Skeletal muscle tissue (tissue), 4 donors: Measurements from ENCODE around the gene LOXHD1. TPM values are rescaled to one million over a fixed set of nuclear protein-coding genes. Genes with fewer than 3 reads are reported as not detected.

ENCODE experiments used
- H3K27ac ChIP-seq: one replicate; pipeline ENCODE4 v1.7.0; 2013; ENCODE audit warnings: mild to moderate bottlenecking, low read depth, low read length, inconsistent platforms
- H3K27me3 ChIP-seq, 3 donors: one replicate each; pipeline ENCODE4 v1.7.0; 2013; ENCODE audit warnings: low read length in 3 of 3; ENCODE audit not compliant: control insufficient read depth in 3 of 3, insufficient read depth in 3 of 3
- H3K36me3 ChIP-seq, 3 donors: one replicate each; pipeline ENCODE4 v1.7.0; 2013; ENCODE audit warnings: low read length in 3 of 3; ENCODE audit not compliant: control insufficient read depth in 3 of 3, insufficient read depth in 3 of 3
- H3K4me1 ChIP-seq, 3 donors: one replicate each; pipeline ENCODE4 v1.7.0; 2013; ENCODE audit warnings: low read length in 3 of 3, mild to moderate bottlenecking in 3 of 3; ENCODE audit not compliant: control insufficient read depth in 3 of 3, insufficient read depth in 3 of 3
- H3K4me3 ChIP-seq, 3 donors: one replicate each; pipeline ENCODE4 v1.7.0; 2013; ENCODE audit warnings: low read length in 3 of 3
- H3K9ac ChIP-seq, 3 donors: one replicate each; pipeline ENCODE4 v1.7.0; 2013; ENCODE audit warnings: low read length in 3 of 3, mild to moderate bottlenecking in 3 of 3, moderate library complexity in 2 of 3, low read depth in 1 of 3
- H3K9me3 ChIP-seq, 3 donors: one replicate each; pipeline ENCODE4 v1.7.0; 2013; ENCODE audit warnings: low read length in 3 of 3; ENCODE audit not compliant: control insufficient read depth in 3 of 3
- total RNA-seq: library from RNA; depleted of rRNA; stranded (reverse); fragments of >200 nt; gene quantifications from one replicate; pipeline ENCODE4 v1.2.3, GENCODE V29; 2014
- donor health status: Osteomylitis.

LOXHD1 gene
- total RNA-seq, 1 donor from 2014 or later = 1.6 TPM

DNA sequence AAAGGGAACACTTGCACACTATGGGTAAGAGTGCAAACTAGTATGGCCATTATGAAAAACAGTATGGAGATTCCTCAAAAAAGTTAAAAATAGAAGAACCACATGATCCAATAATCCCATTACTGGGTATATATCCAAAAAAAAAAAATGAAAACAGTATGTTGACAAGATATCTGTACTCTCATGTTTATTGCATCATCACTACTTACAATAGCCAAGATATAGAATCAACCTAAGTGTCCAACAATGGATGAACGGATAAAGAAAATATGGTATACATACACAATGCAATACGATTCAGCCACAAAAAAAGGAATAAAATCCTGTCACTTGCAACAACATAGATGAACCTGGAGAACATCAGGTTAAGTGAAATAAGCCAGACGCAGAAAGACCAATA, 73.3 kb downstream of the LOXHD1 start:
- Histone ChIP-seq H3K4me1 (no peaks in the 10 kb centered on the region), H3K4me3 (no peak overlapping the region), H3K27ac (no peak overlapping the region), H3K36me3 (no peaks in the 10 kb centered on the region), H3K9ac (no peak overlapping the region), H3K27me3 (peaks cover 0 to 4% (median 0%) of the 10 kb centered on the region in 3 donors), H3K9me3 (peaks cover 0 to 7% (median 4%) of the 10 kb centered on the region in 3 donors)

DNA sequence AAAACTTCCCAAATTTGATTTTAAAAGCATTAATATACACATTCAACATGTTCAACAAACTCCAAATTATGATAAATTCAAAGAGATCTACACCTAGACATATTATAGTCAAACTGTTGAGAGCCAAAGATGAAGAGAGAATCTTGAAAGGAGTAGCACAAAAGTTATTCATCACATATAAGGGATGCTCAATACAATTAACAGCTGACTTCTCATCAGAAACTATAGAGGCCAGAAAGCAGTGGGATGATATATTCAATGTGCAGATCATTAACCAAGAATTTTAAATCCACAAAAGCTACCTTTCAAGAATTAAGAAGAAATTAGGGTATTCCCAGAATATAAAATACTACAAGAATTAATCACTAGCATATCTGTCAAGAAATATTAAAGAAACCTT, 75.4 kb downstream of the LOXHD1 start:
- H3K36me3 ChIP-seq = no peaks in the 10 kb centered on the region
- peaks cover 0 to 7% (median 4%) of the 10 kb centered on the region in 3 donors for H3K9me3 ChIP-seq
- no peaks in the 10 kb centered on the region for H3K4me1 ChIP-seq
- H3K27me3 ChIP-seq = peaks cover 0 to 4% (median 0%) of the 10 kb centered on the region in 3 donors
- no peak overlapping the region for H3K9ac ChIP-seq
- no peak overlapping the region for H3K4me3 ChIP-seq
- H3K27ac ChIP-seq = no peak overlapping the region

DNA sequence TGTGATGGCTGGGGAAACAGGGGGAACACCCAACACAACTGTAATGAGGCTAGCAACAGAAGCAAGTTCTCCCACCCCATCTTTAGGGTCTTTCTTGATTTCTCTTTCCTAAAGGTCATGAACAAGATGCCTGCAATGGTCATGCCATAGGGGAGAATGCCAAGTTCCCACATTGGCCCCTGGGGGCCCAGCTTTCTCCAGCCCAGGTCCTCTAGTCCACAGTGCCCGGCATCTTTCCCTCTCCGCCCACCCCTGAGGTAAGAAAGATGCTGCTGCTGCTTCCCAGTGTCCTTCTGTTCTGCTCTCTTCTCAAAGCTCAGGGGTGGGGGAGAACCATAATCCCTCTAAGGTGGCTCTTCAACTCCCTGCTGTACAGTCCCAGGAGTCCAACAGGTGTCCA, 78.0 kb downstream of the LOXHD1 start:
- Histone ChIP-seq H3K27me3 (peaks cover 0 to 4% (median 0%) of the 10 kb centered on the region in 3 donors), H3K36me3 (no peaks in the 10 kb centered on the region), H3K27ac (no peak overlapping the region), H3K9ac (no peak overlapping the region), H3K4me3 (no peak overlapping the region), H3K9me3 (peaks cover 0 to 7% (median 4%) of the 10 kb centered on the region in 3 donors), H3K4me1 (no peaks in the 10 kb centered on the region)

DNA sequence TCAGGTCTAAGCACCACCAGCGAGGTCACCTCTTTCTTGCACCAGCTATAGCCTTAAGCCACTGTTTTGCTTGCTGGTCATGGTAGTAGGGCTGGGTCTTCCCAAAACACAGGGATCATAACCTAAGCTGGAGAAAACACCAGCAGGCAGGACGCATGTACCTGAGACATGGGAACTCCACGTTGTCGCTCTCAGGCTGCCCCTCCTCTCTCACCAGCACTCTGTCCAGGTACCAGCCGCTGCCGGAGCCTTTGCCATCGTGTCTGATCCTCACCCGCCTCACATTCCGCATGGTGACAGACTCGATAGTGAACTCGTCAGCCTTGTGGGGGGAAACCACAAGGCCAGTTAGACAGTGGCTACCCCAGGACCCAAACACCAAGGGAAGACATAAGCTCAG, 79.5 kb downstream of the LOXHD1 start:
- Histone ChIP-seq H3K27me3 (peaks cover 0 to 4% (median 0%) of the 10 kb centered on the region in 3 donors), H3K9ac (no peak overlapping the region), H3K36me3 (no peaks in the 10 kb centered on the region), H3K4me3 (no peak overlapping the region), H3K4me1 (no peaks in the 10 kb centered on the region), H3K9me3 (peaks cover 0 to 7% (median 4%) of the 10 kb centered on the region in 3 donors), H3K27ac (no peak overlapping the region)

DNA sequence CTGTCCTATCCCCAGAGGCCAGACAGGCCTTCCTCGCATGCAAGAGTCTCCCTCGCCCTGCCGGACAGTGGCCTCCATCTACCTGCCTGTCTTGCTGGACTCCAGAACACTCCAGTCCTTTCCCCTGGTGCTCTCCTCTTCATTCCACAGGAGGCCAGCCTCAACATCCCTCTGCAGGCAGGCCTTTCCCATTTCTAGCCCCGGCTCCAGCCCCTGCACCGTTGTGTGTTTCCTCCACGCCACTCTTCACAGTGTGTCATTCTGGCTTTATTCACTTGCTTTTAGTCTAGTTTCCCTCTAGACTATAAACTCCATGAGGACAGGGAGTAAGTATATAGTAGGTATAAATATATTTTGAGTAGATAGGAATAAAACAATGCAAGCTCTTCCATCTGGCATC, 81.2 kb downstream of the LOXHD1 start:
- no peaks in the 10 kb centered on the region for H3K9me3 ChIP-seq
- peaks cover 0 to 4% (median 0%) of the 10 kb centered on the region in 3 donors for H3K27me3 ChIP-seq
- H3K9ac ChIP-seq = no peak overlapping the region
- no peaks in the 10 kb centered on the region for H3K36me3 ChIP-seq
- no peaks in the 10 kb centered on the region for H3K4me1 ChIP-seq
- no peak overlapping the region for H3K27ac ChIP-seq
- H3K4me3 ChIP-seq = no peak overlapping the region

DNA sequence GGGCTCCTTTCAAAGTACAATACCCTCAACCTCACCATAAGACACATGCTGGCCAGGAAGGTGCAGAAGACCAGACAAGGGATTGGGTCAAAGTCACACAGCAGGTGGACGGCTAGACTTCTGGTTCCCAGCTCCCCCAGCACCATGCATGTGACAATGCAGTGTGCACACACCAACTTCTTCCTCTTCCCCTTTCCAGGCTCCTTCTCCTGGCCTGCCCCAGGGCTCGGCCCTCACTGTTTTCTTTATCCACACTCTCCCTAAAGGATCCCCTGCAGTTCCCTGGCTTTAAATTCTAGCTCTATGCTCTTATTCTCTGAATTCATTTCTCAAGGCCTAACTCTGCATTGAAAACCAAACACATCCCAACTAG, 82.3 kb downstream of the LOXHD1 start:
- H3K4me3 ChIP-seq = no peak overlapping the region
- H3K4me1 ChIP-seq = no peaks in the 10 kb centered on the region
- no peak overlapping the region for H3K9ac ChIP-seq
- no peaks in the 10 kb centered on the region for H3K9me3 ChIP-seq
- no peaks in the 10 kb centered on the region for H3K36me3 ChIP-seq
- H3K27ac ChIP-seq = no peak overlapping the region
- peaks cover 0 to 4% (median 0%) of the 10 kb centered on the region in 3 donors for H3K27me3 ChIP-seq

DNA sequence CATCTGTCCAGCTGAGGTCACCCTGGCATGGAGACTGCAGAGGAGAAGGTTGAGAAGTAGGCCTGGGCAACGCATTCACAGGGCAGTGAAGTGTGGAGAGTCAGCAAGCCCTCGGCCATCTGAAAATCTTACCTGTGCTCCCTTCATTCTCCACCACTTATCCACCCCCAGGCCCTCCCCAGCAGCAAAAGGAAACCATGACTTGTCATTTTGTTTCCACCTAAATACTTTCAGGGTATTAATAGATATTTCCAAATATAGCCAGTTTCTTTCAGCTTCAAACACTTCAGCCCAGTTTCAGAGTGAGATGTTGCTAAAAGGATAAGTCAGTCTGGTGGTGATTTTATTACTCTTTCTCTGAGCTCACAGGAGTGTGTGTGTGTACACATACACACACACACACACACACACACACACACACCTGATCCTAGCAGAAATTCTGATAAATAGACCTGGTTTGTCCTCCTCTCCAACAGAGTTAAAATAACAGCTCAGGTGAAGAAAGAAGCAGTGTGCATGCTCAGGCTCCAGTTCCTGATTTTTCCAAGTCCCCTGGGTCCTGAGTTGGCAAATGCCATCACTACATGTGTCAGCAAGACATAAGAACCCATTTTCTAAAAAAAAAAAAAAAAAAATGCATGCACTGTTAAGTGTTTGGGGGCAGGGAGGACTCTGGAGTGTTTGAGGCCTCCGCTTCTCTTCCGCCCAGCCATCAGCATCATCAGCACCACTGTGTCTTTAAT, 82.8 kb downstream of the LOXHD1 start:
- Histone ChIP-seq H3K4me1 (no peaks in the 10 kb centered on the region), H3K27me3 (no peaks in the 10 kb centered on the region), H3K27ac (no peak overlapping the region), H3K36me3 (no peaks in the 10 kb centered on the region), H3K4me3 (no peak overlapping the region), H3K9me3 (no peaks in the 10 kb centered on the region), H3K9ac (no peak overlapping the region)

DNA sequence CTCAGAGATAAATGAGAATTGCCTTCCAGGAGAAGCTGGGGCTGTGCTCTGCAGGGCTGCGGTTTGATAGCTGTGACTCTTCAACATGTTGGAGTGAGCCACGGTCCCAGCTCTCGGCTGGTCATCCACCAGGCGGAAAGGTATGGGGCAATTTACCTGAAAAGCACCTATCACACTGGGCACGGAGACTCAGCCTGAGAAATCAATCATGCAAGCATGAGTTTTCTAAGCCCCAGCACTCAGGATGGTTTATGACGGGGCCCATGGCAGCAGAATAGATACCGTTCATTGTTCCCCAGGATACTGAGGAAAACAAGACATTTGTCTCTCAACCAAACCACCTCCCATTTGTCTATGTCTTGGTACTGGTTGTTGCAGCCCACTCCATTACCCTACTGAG, 83.9 kb downstream of the LOXHD1 start:
- H3K27me3 ChIP-seq = no peaks in the 10 kb centered on the region
- no peaks in the 10 kb centered on the region for H3K4me1 ChIP-seq
- H3K27ac ChIP-seq = no peak overlapping the region
- no peaks in the 10 kb centered on the region for H3K9me3 ChIP-seq
- H3K36me3 ChIP-seq = no peaks in the 10 kb centered on the region
- H3K4me3 ChIP-seq = no peak overlapping the region
- no peak overlapping the region for H3K9ac ChIP-seq

DNA sequence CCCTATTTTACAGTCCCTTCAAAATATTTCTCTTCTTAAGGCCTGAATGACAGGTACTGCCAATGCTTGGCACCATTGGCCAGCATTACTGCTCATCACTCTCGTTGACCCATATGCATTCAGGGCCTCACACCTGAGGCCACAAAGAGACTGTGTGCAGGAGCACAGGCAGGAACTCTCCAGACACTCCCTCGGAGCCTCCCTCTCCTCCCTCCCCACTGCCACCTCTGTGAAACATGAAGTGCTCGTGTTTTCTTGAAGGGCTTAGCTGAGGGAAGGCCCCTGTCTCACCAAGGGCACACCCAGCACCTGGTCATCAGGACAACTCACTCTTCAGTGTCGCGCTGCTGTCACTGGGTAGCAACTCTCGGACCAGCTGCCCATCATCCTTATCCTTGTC, 85.3 kb downstream of the LOXHD1 start:
- Histone ChIP-seq H3K9ac (no peak overlapping the region), H3K36me3 (no peaks in the 10 kb centered on the region), H3K27me3 (peaks cover 0 to under 1% (median 0%) of the 10 kb centered on the region in 3 donors), H3K27ac (no peak overlapping the region), H3K9me3 (no peaks in the 10 kb centered on the region), H3K4me3 (no peak overlapping the region), H3K4me1 (no peaks in the 10 kb centered on the region)

DNA sequence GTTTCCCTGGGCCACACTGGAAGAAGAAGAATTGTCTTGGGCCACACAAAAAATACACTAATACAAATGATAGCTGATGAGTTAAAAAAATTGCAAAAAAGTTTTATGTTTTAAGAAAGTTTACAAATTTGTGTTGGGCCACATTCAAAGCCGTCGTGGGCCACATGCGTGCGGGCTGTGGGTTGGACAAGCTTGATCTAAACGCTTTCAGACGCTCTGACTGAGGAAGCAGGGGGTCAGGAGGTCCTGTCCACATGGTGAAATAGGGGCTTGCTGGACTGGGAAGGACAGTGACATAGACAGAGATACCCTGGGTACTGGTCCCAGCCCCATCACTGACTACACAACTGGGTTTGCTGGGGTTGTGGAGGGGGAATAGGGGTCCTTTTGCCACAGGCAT, 86.4 kb downstream of the LOXHD1 start:
- Histone ChIP-seq H3K9me3 (no peaks in the 10 kb centered on the region), H3K27me3 (peaks cover 3 to 8% (median 5%) of the 10 kb centered on the region in 3 donors), H3K4me3 (no peak overlapping the region), H3K36me3 (no peaks in the 10 kb centered on the region), H3K9ac (no peak overlapping the region), H3K27ac (no peak overlapping the region), H3K4me1 (no peaks in the 10 kb centered on the region)
